H9 (cell line): Measurements from ENCODE around the gene PCA3. TPM values are rescaled to one million over a fixed set of nuclear protein-coding genes. Genes with fewer than 3 reads are reported as not detected.

Experiments used
- DNase-seq: peaks from one replicate; pipeline ENCODE4 v3.0.0-alpha.2; 2017
- H2AFZ ChIP-seq: one replicate; pipeline ENCODE4 v1.6.1; 2013; ENCODE audit warnings: mild to moderate bottlenecking, low read length, control low read depth, moderate library complexity
- H2AK5ac ChIP-seq: 2 replicates; pipeline ENCODE4 v1.6.1; 2013; ENCODE audit warnings: low read length, control low read depth, mixed read lengths; ENCODE audit not compliant: insufficient read length
- H2BK120ac ChIP-seq: one replicate; pipeline ENCODE4 v1.6.1; 2013; ENCODE audit warnings: low read depth, mild to moderate bottlenecking, low read length, control low read depth, inconsistent platforms; ENCODE audit not compliant: poor library complexity, severe bottlenecking
- H2BK12ac ChIP-seq: 2 replicates; pipeline ENCODE4 v1.6.1; 2013; ENCODE audit warnings: low read length, control low read depth, mixed read lengths, low read depth; ENCODE audit not compliant: insufficient read length
- H2BK15ac ChIP-seq: 2 replicates; pipeline ENCODE4 v1.6.1; 2013; ENCODE audit warnings: low read depth, low read length, control low read depth
- H2BK20ac ChIP-seq: one replicate; pipeline ENCODE4 v1.6.1; 2013; ENCODE audit warnings: low read depth, mild to moderate bottlenecking, low read length, control low read depth, inconsistent platforms; ENCODE audit not compliant: poor library complexity, severe bottlenecking
- H2BK5ac ChIP-seq: 2 replicates; pipeline ENCODE4 v1.6.1; 2013; ENCODE audit warnings: low read length, control low read depth, mixed read lengths; ENCODE audit not compliant: insufficient read length
- H3K14ac ChIP-seq: 2 replicates; pipeline ENCODE4 v1.6.1; 2013; ENCODE audit warnings: low read length, control low read depth; ENCODE audit not compliant: insufficient read depth
- H3K18ac ChIP-seq: 2 replicates; pipeline ENCODE4 v1.6.1; 2013; ENCODE audit warnings: low read depth, mild to moderate bottlenecking, mixed read lengths, low read length, control low read depth; ENCODE audit not compliant: insufficient read length
- H3K23ac ChIP-seq: 2 replicates; pipeline ENCODE4 v1.6.1; 2013; ENCODE audit warnings: low read length, control low read depth, mixed read lengths, low read depth; ENCODE audit not compliant: insufficient read length
- H3K23me2 ChIP-seq: 2 replicates; pipeline ENCODE4 v1.6.1; 2013; ENCODE audit warnings: low read depth, mild to moderate bottlenecking, mixed read lengths, low read length, control low read depth; ENCODE audit not compliant: insufficient read length, poor library complexity, severe bottlenecking
- H3K27ac ChIP-seq: 2 replicates; pipeline ENCODE4 v1.5.1; 2013; ENCODE audit warnings: low read length, control low read depth, mixed read lengths, low read depth; ENCODE audit not compliant: insufficient read length
- H3K27me3 ChIP-seq: 2 replicates; pipeline ENCODE4 v1.6.1; 2013; ENCODE audit warnings: low read length, control low read depth, inconsistent platforms; ENCODE audit not compliant: insufficient read depth
- H3K4ac ChIP-seq: 2 replicates; pipeline ENCODE4 v1.6.1; 2013; ENCODE audit warnings: low read depth, mild to moderate bottlenecking, control low read depth, inconsistent platforms, low read length, moderate library complexity
- H3K4me1 ChIP-seq: 2 replicates; pipeline ENCODE4 v1.6.1; 2013; ENCODE audit warnings: low read length, control low read depth, inconsistent platforms; ENCODE audit not compliant: insufficient read depth
- H3K4me2 ChIP-seq: 2 replicates; pipeline ENCODE4 v1.6.1; 2013; ENCODE audit warnings: low read length, control low read depth, mixed read lengths; ENCODE audit not compliant: insufficient read length, insufficient read depth
- H3K56ac ChIP-seq: 2 replicates; pipeline ENCODE4 v1.6.1; 2013; ENCODE audit warnings: low read depth, mild to moderate bottlenecking, mixed read lengths, low read length, control low read depth; ENCODE audit not compliant: insufficient read length
- H3K79me1 ChIP-seq: 2 replicates; pipeline ENCODE4 v1.6.1; 2013; ENCODE audit warnings: low read depth, mild to moderate bottlenecking, moderate library complexity, low read length, control low read depth, inconsistent platforms; ENCODE audit not compliant: insufficient read depth, poor library complexity, severe bottlenecking
- H3K79me2 ChIP-seq: 2 replicates; pipeline ENCODE4 v1.6.1; 2013; ENCODE audit warnings: low read length, control low read depth, inconsistent platforms; ENCODE audit not compliant: insufficient read depth
- H3K9ac ChIP-seq: 2 replicates; pipeline ENCODE4 v1.6.1; 2013; ENCODE audit warnings: low read length, control low read depth, mixed read lengths; ENCODE audit not compliant: insufficient read length; ENCODE audit errors: extremely low read depth
- H3K9me3 ChIP-seq: one replicate; pipeline ENCODE4 v1.6.1; 2013; ENCODE audit warnings: low read depth, low read length, inconsistent platforms; ENCODE audit not compliant: control insufficient read depth
- H3T11ph ChIP-seq: one replicate; pipeline ENCODE4 v1.6.1; 2013; ENCODE audit warnings: mild to moderate bottlenecking, low read length, control low read depth, inconsistent platforms
- H4K20me1 ChIP-seq: one replicate; pipeline ENCODE4 v1.6.1; 2013; ENCODE audit not compliant: control insufficient read depth, insufficient read length, insufficient read depth
- H4K5ac ChIP-seq: 2 replicates; pipeline ENCODE4 v1.6.1; 2013; ENCODE audit warnings: low read depth, mild to moderate bottlenecking, mixed read lengths, low read length, control low read depth; ENCODE audit not compliant: insufficient read length
- H4K8ac ChIP-seq: replicated peaks from 2 replicates; pipeline ENCODE4 v1.6.1; 2013; ENCODE audit warnings: low read length, control low read depth, mixed read lengths, low read depth; ENCODE audit not compliant: insufficient read length
- H4K91ac ChIP-seq: 2 replicates; pipeline ENCODE4 v1.6.1; 2013; ENCODE audit warnings: low read depth, mild to moderate bottlenecking, moderate library complexity, mixed read lengths, low read length, control low read depth; ENCODE audit not compliant: insufficient read length
- H3K27ac Mint-ChIP-seq, 3 experiments: 2 replicates in 2 of 3; 3 replicates in 1 of 3; pipeline ENCODE4 v1.8.0; 2020 to 2021; ENCODE audit warnings: mixed read lengths in 3 of 3, mild to moderate bottlenecking in 1 of 3, moderate library complexity in 1 of 3
- H3K27me3 Mint-ChIP-seq: 2 replicates; pipeline ENCODE4 v1.8.0; 2021; ENCODE audit warnings: low read depth, mild to moderate bottlenecking, moderate library complexity, mixed read lengths
- H3K36me3 Mint-ChIP-seq, 3 experiments: 2 replicates in 2 of 3; 3 replicates in 1 of 3; pipeline ENCODE4 v1.8.0; 2020 to 2021; ENCODE audit warnings: low read depth in 3 of 3, mixed read lengths in 3 of 3; ENCODE audit not compliant: insufficient read depth in 1 of 3
- H3K4me1 Mint-ChIP-seq, 2 experiments: 2 replicates each; pipeline ENCODE4 v1.8.0; 2020; ENCODE audit warnings: mixed read lengths in 2 of 2
- H3K4me3 Mint-ChIP-seq, 2 experiments: 2 replicates in 1 of 2; 3 replicates in 1 of 2; pipeline ENCODE4 v1.8.0; 2020 to 2021; ENCODE audit warnings: mild to moderate bottlenecking in 2 of 2, mixed read lengths in 2 of 2, moderate library complexity in 1 of 2
- H3K9me3 Mint-ChIP-seq, 2 experiments: 2 replicates in 1 of 2; 3 replicates in 1 of 2; pipeline ENCODE4 v1.8.0; 2020; ENCODE audit warnings: mild to moderate bottlenecking in 2 of 2, mixed read lengths in 2 of 2, moderate library complexity in 1 of 2
- WGBS: extraction: QIAGEN DNeasy Blood & Tissue Kit; methylation state at CpG from one replicate; pipeline ENCODE4 v1.1.7; 2013; ENCODE audit warnings: missing lambda C conversion rate, low lambda C conversion rate, mixed read lengths; ENCODE audit not compliant: insufficient read length; ENCODE audit errors: extremely low coverage; 5-methylcytosine and 5-hydroxymethylcytosine counted together
- total RNA-seq: library from RNA; stranded (reverse); gene quantifications from 2 replicates; pipeline ENCODE4 v1.2.1, GENCODE V29; 2021
- TF ChIP-seq, protein P1 (sequence below): fragments of 200-600 bp; sonication (generic); conservative IDR thresholded peaks from 3 replicates; pipeline ENCODE4 v1.8.0; 2021; ENCODE audit warnings: antibody characterized with exemption, mild to moderate bottlenecking

PCA3 gene
- total RNA-seq, 1 experiment from 2014 or later: not detected

DNA sequence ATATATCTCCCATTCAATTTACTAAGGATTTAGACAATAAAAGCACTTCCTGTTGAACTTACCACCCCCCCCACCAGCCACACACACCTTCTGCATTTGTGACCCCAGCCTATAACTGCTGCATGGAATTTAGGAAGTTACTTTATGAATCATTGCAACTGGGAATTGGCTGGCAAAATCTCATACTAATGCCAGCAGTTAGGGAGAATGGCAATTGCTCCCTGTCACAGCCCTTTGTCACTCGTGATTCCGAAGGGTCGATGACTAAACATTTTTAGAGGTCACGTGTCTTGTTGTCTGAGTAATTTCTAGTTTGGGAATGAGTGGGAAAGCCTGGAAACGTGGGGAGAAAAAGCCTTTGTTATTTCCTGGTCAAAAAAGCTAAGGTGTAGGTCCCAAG lies 46.6 kb upstream of the PCA3 start:
- Histone ChIP-seq H3K9ac (no peak overlapping the region), H2BK5ac (no peak overlapping the region), H2AK5ac (no peak overlapping the region), H3K18ac (no peak overlapping the region), H3K4ac (no peak overlapping the region), H4K5ac (no peak overlapping the region), H3K4me2 (no peak overlapping the region), H3T11ph (no peak overlapping the region), H2BK20ac (no peak overlapping the region), H2BK12ac (no peak overlapping the region), H3K56ac (no peak overlapping the region), H2AFZ (no peak overlapping the region), H3K4me1 (no peaks in the 10 kb centered on the region), H4K91ac (no peak overlapping the region), H3K9me3 (no peaks in the 10 kb centered on the region), H2BK15ac (no peak overlapping the region), H3K27me3 (no peaks in the 10 kb centered on the region), H3K14ac (no peak overlapping the region), H3K79me2 (no peaks in the 10 kb centered on the region), H3K23ac (no peak overlapping the region), H3K79me1 (no peaks in the 10 kb centered on the region), H3K27ac (no peak overlapping the region), H4K20me1 (no peaks in the 10 kb centered on the region), H2BK120ac (no peak overlapping the region), H4K8ac (no peak overlapping the region), H3K23me2 (no peaks in the 10 kb centered on the region)
- Mint-ChIP-seq H3K27ac (peak overlapping the region in 1 of 3 experiments; percentile 30; a peak in 1 of 7 replicates), H3K36me3 (no peaks in the 10 kb centered on the region; a peak in 1 of 7 replicates), H3K4me1 (peaks cover 6 to 7% of the 10 kb centered on the region in 2 experiments), H3K4me3 (no peak overlapping the region), H3K9me3 (no peaks in the 10 kb centered on the region), H3K27me3 (no peaks in the 10 kb centered on the region)
- no peak for DNase-seq
- TF ChIP-seq, protein P1, sequence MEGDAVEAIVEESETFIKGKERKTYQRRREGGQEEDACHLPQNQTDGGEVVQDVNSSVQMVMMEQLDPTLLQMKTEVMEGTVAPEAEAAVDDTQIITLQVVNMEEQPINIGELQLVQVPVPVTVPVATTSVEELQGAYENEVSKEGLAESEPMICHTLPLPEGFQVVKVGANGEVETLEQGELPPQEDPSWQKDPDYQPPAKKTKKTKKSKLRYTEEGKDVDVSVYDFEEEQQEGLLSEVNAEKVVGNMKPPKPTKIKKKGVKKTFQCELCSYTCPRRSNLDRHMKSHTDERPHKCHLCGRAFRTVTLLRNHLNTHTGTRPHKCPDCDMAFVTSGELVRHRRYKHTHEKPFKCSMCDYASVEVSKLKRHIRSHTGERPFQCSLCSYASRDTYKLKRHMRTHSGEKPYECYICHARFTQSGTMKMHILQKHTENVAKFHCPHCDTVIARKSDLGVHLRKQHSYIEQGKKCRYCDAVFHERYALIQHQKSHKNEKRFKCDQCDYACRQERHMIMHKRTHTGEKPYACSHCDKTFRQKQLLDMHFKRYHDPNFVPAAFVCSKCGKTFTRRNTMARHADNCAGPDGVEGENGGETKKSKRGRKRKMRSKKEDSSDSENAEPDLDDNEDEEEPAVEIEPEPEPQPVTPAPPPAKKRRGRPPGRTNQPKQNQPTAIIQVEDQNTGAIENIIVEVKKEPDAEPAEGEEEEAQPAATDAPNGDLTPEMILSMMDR: no peak
- WGBS: no CpG with 5 or more reads among the region's 5 CpGs
